GM12891 (cell line): ENCODE measurements around the gene EFHC1.

Experiments
- PAX5 ChIP-seq: IDR thresholded peaks from 2 replicates; pipeline ENCODE4 v1.6.1; 2011; ENCODE audit warnings: low read length, moderate library complexity, mild to moderate bottlenecking; ENCODE audit not compliant: insufficient read depth, severe bottlenecking
- POLR2A ChIP-seq: IDR thresholded peaks from 2 replicates; pipeline ENCODE4 v1.6.1; 2011; ENCODE audit warnings: low read depth, low read length, control low read depth
- POLR2AphosphoS5 ChIP-seq: IDR thresholded peaks from 2 replicates; pipeline ENCODE4 v1.6.1; 2011; ENCODE audit warnings: low read depth, low read length, control low read depth
- POU2F2 ChIP-seq: IDR thresholded peaks from 2 replicates; pipeline ENCODE4 v1.6.1; 2011; ENCODE audit warnings: low read depth, mild to moderate bottlenecking, control low read depth, low read length, moderate library complexity
- SPI1 ChIP-seq: IDR thresholded peaks from 2 replicates; pipeline ENCODE4 v1.6.1; 2011; ENCODE audit warnings: low read depth, low read length, control low read depth
- TAF1 ChIP-seq: IDR thresholded peaks from 2 replicates; pipeline ENCODE4 v1.6.1; 2011; ENCODE audit warnings: low read depth, low read length, control low read depth

DNA sequence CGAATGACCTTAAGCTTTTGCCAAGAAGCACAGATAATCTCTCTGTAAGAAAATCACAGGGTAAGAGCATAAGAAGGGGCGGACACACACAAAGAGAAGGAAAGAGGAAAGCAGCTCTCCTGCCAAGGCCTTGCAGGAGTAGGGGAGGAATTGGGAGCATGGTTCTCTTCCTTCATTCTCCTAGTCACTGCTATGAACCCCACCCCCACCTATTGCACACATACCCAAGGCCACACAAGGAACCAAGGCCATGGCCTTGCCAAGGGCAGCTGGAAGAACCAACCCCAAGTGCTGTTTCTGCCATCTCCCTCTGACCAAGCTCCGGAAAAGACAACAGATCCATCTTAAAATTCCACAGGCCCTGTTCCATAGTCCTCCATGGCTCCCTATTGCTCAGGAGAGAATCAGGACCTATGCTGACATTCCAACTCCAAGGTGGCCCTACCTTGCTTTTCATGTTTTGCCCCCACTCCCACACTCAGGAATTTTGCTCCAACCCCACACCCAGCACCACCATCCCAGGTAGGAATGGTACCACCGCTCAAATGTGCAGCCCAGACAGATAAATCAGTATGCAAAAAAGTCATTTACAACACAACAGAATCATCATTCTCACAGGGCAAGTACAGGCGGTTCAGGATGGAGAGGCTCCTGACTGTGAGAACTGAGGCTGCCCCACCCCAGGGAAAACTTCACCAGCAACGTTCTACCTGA is 125.4 kb downstream of the EFHC1 start:
- no peak for TF ChIP-seq POLR2AphosphoS5
- no peak for TF ChIP-seq POLR2A
- no peak for TF ChIP-seq TAF1
- no peak for TF ChIP-seq PAX5
- no peak for TF ChIP-seq POU2F2
- TF ChIP-seq SPI1: no peak
